ENCODE results near the gene PDXK. TPM values are rescaled to one million over a fixed set of nuclear protein-coding genes. Genes with fewer than 3 reads are reported as not detected.

PDXK gene
- total RNA-seq, 1 donor from 2014 or later, result 72.0 TPM

- Mint-ChIP-seq H3K27ac (ENCODE audit: unreplicated experiment) (no peak overlapping the region), H3K4me3 (ENCODE audit: unreplicated experiment) (no peak overlapping the region), H3K36me3 (ENCODE audit: low read depth, unreplicated experiment) (no peaks in the 10 kb centered on the region), H3K27me3 (ENCODE audit: unreplicated experiment) (peaks cover 3% of the 10 kb centered on the region), H3K4me1 (ENCODE audit: unreplicated experiment) (peaks cover 13% of the 10 kb centered on the region), H3K9me3 (ENCODE audit: unreplicated experiment) (no peaks in the 10 kb centered on the region)
- no peak for DNase-seq (ENCODE audit: low spot score)
- no peak for TF ChIP-seq CTCF (IDR thresholded peaks at IDR 0.05; ENCODE audit: unreplicated experiment)
Measured at GRCh38 chr21:43809346-43809799, 90.4 kb downstream of the PDXK start.

- no peak overlapping the region for H3K4me3 Mint-ChIP-seq (ENCODE audit: unreplicated experiment)
- H3K27me3 Mint-ChIP-seq (ENCODE audit: unreplicated experiment), result peaks cover 4% of the 10 kb centered on the region
- no peak for DNase-seq (ENCODE audit: low spot score)
- TF ChIP-seq CTCF (IDR thresholded peaks at IDR 0.05; ENCODE audit: unreplicated experiment), result no peak
- no peaks in the 10 kb centered on the region for H3K36me3 Mint-ChIP-seq (ENCODE audit: low read depth, unreplicated experiment)
- H3K27ac Mint-ChIP-seq (ENCODE audit: unreplicated experiment), result no peak overlapping the region
- H3K4me1 Mint-ChIP-seq (ENCODE audit: unreplicated experiment), result peaks cover 16% of the 10 kb centered on the region
- H3K9me3 Mint-ChIP-seq (ENCODE audit: unreplicated experiment), result no peaks in the 10 kb centered on the region
Measured at GRCh38 chr21:43809853-43810504, 91.0 kb downstream of the PDXK start.

GRCh38 chr21:43810505-43811261, 91.8 kb downstream of the PDXK start:
- no peak overlapping the region for H3K27ac Mint-ChIP-seq (ENCODE audit: unreplicated experiment)
- peaks cover 16% of the 10 kb centered on the region for H3K4me1 Mint-ChIP-seq (ENCODE audit: unreplicated experiment)
- peak; percentile 98 for DNase-seq (ENCODE audit: low spot score)
- TF ChIP-seq CTCF (IDR thresholded peaks at IDR 0.05; ENCODE audit: unreplicated experiment), result peak; percentile 91
- no peaks in the 10 kb centered on the region for H3K9me3 Mint-ChIP-seq (ENCODE audit: unreplicated experiment)
- H3K36me3 Mint-ChIP-seq (ENCODE audit: low read depth, unreplicated experiment), result no peaks in the 10 kb centered on the region
- H3K4me3 Mint-ChIP-seq (ENCODE audit: unreplicated experiment), result no peak overlapping the region
- H3K27me3 Mint-ChIP-seq (ENCODE audit: unreplicated experiment), result peaks cover 3% of the 10 kb centered on the region

- Mint-ChIP-seq H3K27ac (ENCODE audit: unreplicated experiment) (no peak overlapping the region), H3K27me3 (ENCODE audit: unreplicated experiment) (peaks cover 2% of the 10 kb centered on the region), H3K9me3 (ENCODE audit: unreplicated experiment) (no peaks in the 10 kb centered on the region), H3K4me3 (ENCODE audit: unreplicated experiment) (no peak overlapping the region), H3K4me1 (ENCODE audit: unreplicated experiment) (peaks cover 11% of the 10 kb centered on the region), H3K36me3 (ENCODE audit: low read depth, unreplicated experiment) (no peaks in the 10 kb centered on the region)
- no peak for DNase-seq (ENCODE audit: low spot score)
- no peak for TF ChIP-seq CTCF (IDR thresholded peaks at IDR 0.05; ENCODE audit: unreplicated experiment)
Measured at GRCh38 chr21:43811262-43812105, 92.6 kb downstream of the PDXK start.

Other genes starting within 250 kb of the PDXK start
- gene HSF2BP, start 59.6 kb upstream of the PDXK start, total RNA-seq (ENCODE audit: unreplicated experiment), result 2.3 TPM
- gene RRP1B, start 59.6 kb upstream of the PDXK start, total RNA-seq (ENCODE audit: unreplicated experiment), result 33.8 TPM
- gene CSTB, start 57.2 kb downstream of the PDXK start, total RNA-seq (ENCODE audit: unreplicated experiment), result 66.5 TPM
- 21.0 TPM for gene RRP1, start 70.4 kb downstream of the PDXK start, total RNA-seq (ENCODE audit: unreplicated experiment)
- gene AGPAT3, start 146.1 kb downstream of the PDXK start, total RNA-seq (ENCODE audit: unreplicated experiment), result 22.6 TPM

Measured in endothelial cell (in vitro differentiated cells).